Measurements from ENCODE around the gene IGFBP5. TPM values are rescaled to one million over a fixed set of nuclear protein-coding genes. Genes with fewer than 3 reads are reported as not detected.

Gene IGFBP5
- total RNA-seq, 4 donors from 2014 or later: 313 to 1,402 (median 682) TPM

DNA sequence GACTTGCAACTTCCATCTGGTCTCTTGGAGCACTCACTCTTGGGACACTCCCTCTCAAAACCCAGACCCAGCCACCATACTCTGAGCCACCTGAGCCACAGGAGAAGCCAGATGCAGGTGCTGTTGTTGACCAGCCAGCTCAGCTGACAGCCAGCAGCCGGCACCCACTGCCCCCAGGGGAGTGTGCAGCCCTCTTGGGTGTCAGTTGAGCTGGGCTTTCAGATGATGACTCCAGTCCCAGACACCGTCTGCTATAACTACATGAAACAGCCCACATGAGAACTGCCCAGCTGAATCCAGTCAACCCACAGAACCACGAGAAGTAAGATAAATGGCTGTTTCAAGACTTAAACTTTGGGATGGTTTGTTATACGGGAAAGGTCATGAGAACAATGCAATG is 72.8 kb downstream of the IGFBP5 start:
- WGBS, 2 donors (ENCODE audit: low coverage in 1 of 2): 0 to 92% methylated on average over 1 to 2 of the region's 4 CpGs
- TF ChIP-seq POLR2AphosphoS5 (IDR thresholded peaks at IDR 0.05) (no peak), EP300 (IDR thresholded peaks at IDR 0.05) (no peak), POLR2A (IDR thresholded peaks at IDR 0.05) (no peak)
- TF ChIP-seq, protein P1, sequence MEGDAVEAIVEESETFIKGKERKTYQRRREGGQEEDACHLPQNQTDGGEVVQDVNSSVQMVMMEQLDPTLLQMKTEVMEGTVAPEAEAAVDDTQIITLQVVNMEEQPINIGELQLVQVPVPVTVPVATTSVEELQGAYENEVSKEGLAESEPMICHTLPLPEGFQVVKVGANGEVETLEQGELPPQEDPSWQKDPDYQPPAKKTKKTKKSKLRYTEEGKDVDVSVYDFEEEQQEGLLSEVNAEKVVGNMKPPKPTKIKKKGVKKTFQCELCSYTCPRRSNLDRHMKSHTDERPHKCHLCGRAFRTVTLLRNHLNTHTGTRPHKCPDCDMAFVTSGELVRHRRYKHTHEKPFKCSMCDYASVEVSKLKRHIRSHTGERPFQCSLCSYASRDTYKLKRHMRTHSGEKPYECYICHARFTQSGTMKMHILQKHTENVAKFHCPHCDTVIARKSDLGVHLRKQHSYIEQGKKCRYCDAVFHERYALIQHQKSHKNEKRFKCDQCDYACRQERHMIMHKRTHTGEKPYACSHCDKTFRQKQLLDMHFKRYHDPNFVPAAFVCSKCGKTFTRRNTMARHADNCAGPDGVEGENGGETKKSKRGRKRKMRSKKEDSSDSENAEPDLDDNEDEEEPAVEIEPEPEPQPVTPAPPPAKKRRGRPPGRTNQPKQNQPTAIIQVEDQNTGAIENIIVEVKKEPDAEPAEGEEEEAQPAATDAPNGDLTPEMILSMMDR (IDR thresholded peaks at IDR 0.05): no peak
- Histone ChIP-seq H3K4me3 (no peak overlapping the region), H3K27me3 (no peaks in the 10 kb centered on the region), H3K27ac (no peak overlapping the region), H3K9me3 (no peaks in the 10 kb centered on the region), H3K36me3 (no peaks in the 10 kb centered on the region), H3K4me1 (peaks cover 0 to 29% (median 6%) of the 10 kb centered on the region in 3 donors)
- no peak for ATAC-seq

Other genes starting within 250 kb of the IGFBP5 start
- 1,000 to 10,000 TPM; 1,140 to 1,987 (median 1,653) TPM for gene RPL37A, start 196.7 kb downstream of the IGFBP5 start, total RNA-seq
- gene IGFBP2, start 62.1 kb downstream of the IGFBP5 start, total RNA-seq: 100 to 1,000 TPM; 137 to 449 (median 301) TPM
- not detected for gene TNP1, start 164.5 kb upstream of the IGFBP5 start, total RNA-seq

Data from gastroesophageal sphincter (tissue), 4 donors.